Activated naive CD4-positive, alpha-beta T cell treated with anti-CD3 and anti-CD28 coated beads, Interleukin-2, amount 10 ng/mL, durations not matched to agents 7 days and 5 days (primary cell): ENCODE data around the gene BIN2.
A peak's percentile ranks its signal among the peaks of the same experiment; 100 is the strongest.

Source experiments
- CTCF ChIA-PET: fragments of 350-600 bp; sonication (Branson Sonifier 250); formaldehyde crosslinking; loops from one replicate; lab custom pipeline; 2021; ENCODE audit warnings: antibody characterized with exemption; lab: Charles Lee
- DNase-seq: peaks from one replicate; pipeline ENCODE4 v3.0.0-alpha.2; 2020
- H3K27ac Mint-ChIP-seq: one replicate; pipeline ENCODE4 v1.8.0; 2021; ENCODE audit warnings: mild to moderate bottlenecking, moderate library complexity, mixed read lengths
- H3K27me3 Mint-ChIP-seq: one replicate; pipeline ENCODE4 v1.8.0; 2021; ENCODE audit warnings: mild to moderate bottlenecking, mixed read lengths
- H3K36me3 Mint-ChIP-seq: one replicate; pipeline ENCODE4 v1.8.0; 2021; ENCODE audit warnings: mixed read lengths
- H3K4me1 Mint-ChIP-seq: one replicate; pipeline ENCODE4 v1.8.0; 2021; ENCODE audit warnings: mixed read lengths
- H3K4me3 Mint-ChIP-seq: one replicate; pipeline ENCODE4 v1.8.0; 2021; ENCODE audit warnings: mild to moderate bottlenecking, moderate library complexity, mixed read lengths
- H3K9me3 Mint-ChIP-seq: one replicate; pipeline ENCODE4 v1.8.0; 2021; ENCODE audit warnings: mixed read lengths

BIN2 gene

GRCh38 chr12:51360315-51360714, 36.3 kb upstream of the BIN2 start:
- Mint-ChIP-seq H3K27me3 (no peaks in the 10 kb centered on the region), H3K4me1 (peaks cover 7% of the 10 kb centered on the region), H3K9me3 (no peaks in the 10 kb centered on the region), H3K27ac (no peak overlapping the region), H3K4me3 (no peak overlapping the region), H3K36me3 (peaks cover 32% of the 10 kb centered on the region)
- CTCF ChIA-PET: interaction anchor here (1.3 to 1.6 kb wide), 2 partner anchors 10 to 19 kb away, joined by 4 to 5 read pairs; no protein-coding TSS in a partner anchor
- no peak for DNase-seq

DNA sequence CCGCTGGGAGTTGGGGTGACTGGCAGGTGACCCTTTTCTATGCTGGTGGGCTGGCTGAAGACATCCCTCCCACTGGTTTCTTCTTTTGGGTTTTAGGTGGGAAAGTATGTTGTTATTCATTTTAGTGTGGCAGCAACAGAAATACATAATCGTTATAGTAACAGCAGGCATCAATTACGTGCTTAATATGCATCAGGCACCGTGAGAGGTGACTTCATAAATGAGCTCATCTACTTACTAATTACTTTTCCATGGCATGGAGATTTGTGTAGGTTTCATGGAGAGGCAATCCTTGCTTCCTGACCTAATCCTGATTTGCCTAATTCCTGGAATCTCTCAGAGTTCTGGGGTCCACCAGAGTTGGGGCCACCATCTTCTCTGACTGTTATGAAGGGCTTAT, 35.9 kb upstream of the BIN2 start:
- Mint-ChIP-seq H3K4me3 (no peak overlapping the region), H3K4me1 (peaks cover 7% of the 10 kb centered on the region), H3K27me3 (no peaks in the 10 kb centered on the region), H3K27ac (no peak overlapping the region), H3K9me3 (no peaks in the 10 kb centered on the region), H3K36me3 (peaks cover 31% of the 10 kb centered on the region)
- no peak for DNase-seq
- CTCF ChIA-PET: interaction anchor here (1.3 to 1.6 kb wide), 2 partner anchors 9 to 19 kb away, joined by 4 to 5 read pairs; no protein-coding TSS in a partner anchor

- CTCF ChIA-PET: interaction anchor here (0.5 kb wide), 1 partner anchor 13 kb away, joined by 3 read pairs; no protein-coding TSS in a partner anchor
- peaks cover 7% of the 10 kb centered on the region for H3K4me1 Mint-ChIP-seq
- no peaks in the 10 kb centered on the region for H3K9me3 Mint-ChIP-seq
- no peak overlapping the region for H3K27ac Mint-ChIP-seq
- DNase-seq: no peak
- no peak overlapping the region for H3K4me3 Mint-ChIP-seq
- no peaks in the 10 kb centered on the region for H3K27me3 Mint-ChIP-seq
- peaks cover 25% of the 10 kb centered on the region for H3K36me3 Mint-ChIP-seq
These were observed 34.5 kb upstream of the BIN2 start for GRCh38 chr12:51358496-51358895.

DNA sequence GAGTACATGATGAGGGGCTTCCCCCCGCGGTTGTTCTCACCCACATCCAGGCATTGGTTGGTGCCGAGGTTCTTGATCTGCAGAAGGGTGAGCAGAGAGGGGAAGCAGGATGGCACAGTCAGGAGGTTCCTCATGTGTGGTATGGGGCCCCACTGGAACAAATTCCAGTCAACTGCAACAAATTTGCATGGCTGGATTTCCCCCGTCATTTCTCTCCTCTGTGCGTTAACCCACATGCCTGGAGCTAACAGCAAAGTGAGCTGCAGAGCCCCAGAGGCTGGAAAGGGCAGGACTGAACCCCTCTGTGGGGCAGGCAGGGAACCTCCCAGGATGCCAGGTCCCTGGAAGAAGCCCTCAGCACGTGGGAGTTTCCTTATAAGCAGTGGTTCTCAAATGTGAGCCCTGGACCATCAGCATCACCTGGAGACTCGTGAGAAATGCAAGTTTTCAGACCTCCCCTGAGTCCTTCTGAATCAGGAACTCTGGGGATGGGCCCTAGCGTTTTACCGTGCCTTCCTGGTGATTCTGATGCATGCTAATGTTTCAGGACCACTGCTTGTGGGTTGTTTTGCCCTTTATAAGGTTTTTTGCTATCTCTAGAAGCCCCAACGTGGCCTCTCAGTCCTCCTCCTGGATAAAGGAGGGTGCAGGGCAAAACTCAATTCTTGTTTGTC, 33.5 kb upstream of the BIN2 start:
- peaks cover 7% of the 10 kb centered on the region for H3K4me1 Mint-ChIP-seq
- no peaks in the 10 kb centered on the region for H3K27me3 Mint-ChIP-seq
- DNase-seq: no peak
- no peak overlapping the region for H3K27ac Mint-ChIP-seq
- no peak overlapping the region for H3K4me3 Mint-ChIP-seq
- peaks cover 24% of the 10 kb centered on the region for H3K36me3 Mint-ChIP-seq
- no peaks in the 10 kb centered on the region for H3K9me3 Mint-ChIP-seq
- CTCF ChIA-PET: no interaction called here

DNA sequence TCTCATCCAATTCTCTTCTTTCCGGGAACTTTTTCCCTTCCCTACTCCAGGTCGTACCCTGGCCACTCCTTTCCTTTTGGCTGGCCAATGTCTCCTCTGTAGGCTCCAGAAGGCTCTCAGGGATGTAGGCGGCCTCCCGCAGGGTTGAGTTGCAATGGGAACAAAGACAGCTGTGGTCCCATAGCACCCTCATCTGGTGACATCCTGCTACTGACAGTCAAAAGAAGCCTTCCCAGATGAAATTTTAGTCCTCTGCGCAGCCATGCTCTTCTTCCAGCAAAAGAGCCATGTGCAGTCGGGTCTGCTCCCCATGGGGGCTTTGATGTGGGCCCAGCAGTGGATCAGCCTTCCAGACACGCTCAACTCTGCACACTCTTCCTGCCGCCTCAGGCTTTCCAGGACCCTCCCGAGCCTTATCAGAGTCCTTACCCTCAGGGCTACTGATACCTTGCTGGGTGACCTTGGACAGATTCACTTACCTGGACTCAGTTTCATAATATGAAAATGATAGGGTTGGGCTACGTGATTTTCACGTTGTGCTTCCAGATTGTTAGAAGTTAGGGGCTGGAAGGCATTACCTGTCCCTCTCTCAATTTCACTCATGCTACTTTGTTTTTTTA, 28.0 kb upstream of the BIN2 start:
- Mint-ChIP-seq H3K4me3 (no peak overlapping the region), H3K4me1 (no peaks in the 10 kb centered on the region), H3K27me3 (peaks cover 22% of the 10 kb centered on the region), H3K36me3 (peaks cover 7% of the 10 kb centered on the region), H3K9me3 (no peaks in the 10 kb centered on the region), H3K27ac (no peak overlapping the region)
- CTCF ChIA-PET: interaction anchor here (0.7 to 4.1 kb wide), 10 partner anchors 8 to 325 kb away, joined by 3 to 35 read pairs (median 5); partner anchors contain the start of genes SLC11A2 and SMAGP
- DNase-seq: peak; percentile 66

- no peak for DNase-seq
- Mint-ChIP-seq H3K36me3 (peaks cover under 1% of the 10 kb centered on the region), H3K9me3 (no peaks in the 10 kb centered on the region), H3K4me1 (no peaks in the 10 kb centered on the region), H3K4me3 (no peak overlapping the region), H3K27me3 (peaks cover 23% of the 10 kb centered on the region), H3K27ac (no peak overlapping the region)
- CTCF ChIA-PET: interaction anchor here (3.5 kb wide), 1 partner anchor 7 kb away, joined by 35 read pairs; no protein-coding TSS in a partner anchor
These were observed 25.1 kb upstream of the BIN2 start for GRCh38 chr12:51349026-51349425.

DNA sequence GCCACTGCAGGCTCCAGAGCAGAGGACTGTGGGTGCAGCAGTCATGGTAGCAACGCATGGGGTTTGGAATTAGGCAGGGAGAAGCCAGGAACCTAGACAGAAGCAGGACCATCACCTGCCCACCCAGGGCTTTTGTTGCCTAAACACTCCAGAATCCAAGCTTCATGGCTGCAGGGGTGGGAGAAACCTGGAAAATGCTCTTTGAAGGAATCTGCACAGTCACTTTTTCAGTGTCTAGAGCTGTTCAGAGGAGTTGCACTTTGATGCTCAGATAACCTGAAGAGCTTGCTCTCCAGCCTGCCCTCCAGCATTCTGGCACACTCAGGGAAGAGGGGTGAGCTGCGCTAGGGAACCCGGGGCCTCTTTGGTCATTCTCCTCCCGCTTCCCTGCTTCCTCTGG, 24.1 kb upstream of the BIN2 start:
- DNase-seq: no peak
- no peaks in the 10 kb centered on the region for H3K36me3 Mint-ChIP-seq
- no peaks in the 10 kb centered on the region for H3K9me3 Mint-ChIP-seq
- H3K4me1 Mint-ChIP-seq: no peaks in the 10 kb centered on the region
- CTCF ChIA-PET: interaction anchor here (0.5 kb wide), 1 partner anchor 77 kb away, joined by 3 read pairs; no protein-coding TSS in a partner anchor
- no peak overlapping the region for H3K27ac Mint-ChIP-seq
- no peak overlapping the region for H3K4me3 Mint-ChIP-seq
- peaks cover 27% of the 10 kb centered on the region for H3K27me3 Mint-ChIP-seq

DNA sequence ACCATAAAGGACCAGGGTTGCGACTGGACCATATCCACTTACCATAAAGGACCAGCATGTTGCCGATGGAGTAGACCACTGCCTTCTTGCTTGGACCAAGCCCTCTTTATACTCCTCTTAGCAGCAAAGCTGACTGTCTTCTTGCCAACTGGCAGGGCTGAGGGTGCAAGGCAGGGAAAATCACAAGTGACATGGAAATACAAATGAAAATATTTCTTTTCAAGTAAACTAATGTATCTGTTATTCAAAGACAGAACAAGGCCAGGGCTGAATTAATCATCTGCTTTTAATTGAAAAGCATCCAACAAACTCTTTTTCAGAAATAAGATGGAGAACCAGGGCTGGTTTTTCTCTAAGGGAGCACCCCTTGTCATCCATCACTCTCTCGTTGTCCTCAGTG, 22.6 kb upstream of the BIN2 start, which contains the start of gene CELA1:
Gene CELA1 (minus strand): TSS at position 99 of the 400 bp plus-strand sequence. CDS start 41 bp downstream, at position 58.
- DNase-seq: no peak
- no peak within 1 kb of the TSS for H3K4me3 Mint-ChIP-seq
- H3K36me3 Mint-ChIP-seq: no peaks in the 10 kb centered on the region
- peaks cover 20% of the 10 kb centered on the region for H3K27me3 Mint-ChIP-seq
- H3K4me1 Mint-ChIP-seq: peaks cover 3% of the 10 kb centered on the region
- H3K27ac Mint-ChIP-seq: no peak within 1 kb of the TSS
- no peaks in the 10 kb centered on the region for H3K9me3 Mint-ChIP-seq
- CTCF ChIA-PET: no interaction called here

DNA sequence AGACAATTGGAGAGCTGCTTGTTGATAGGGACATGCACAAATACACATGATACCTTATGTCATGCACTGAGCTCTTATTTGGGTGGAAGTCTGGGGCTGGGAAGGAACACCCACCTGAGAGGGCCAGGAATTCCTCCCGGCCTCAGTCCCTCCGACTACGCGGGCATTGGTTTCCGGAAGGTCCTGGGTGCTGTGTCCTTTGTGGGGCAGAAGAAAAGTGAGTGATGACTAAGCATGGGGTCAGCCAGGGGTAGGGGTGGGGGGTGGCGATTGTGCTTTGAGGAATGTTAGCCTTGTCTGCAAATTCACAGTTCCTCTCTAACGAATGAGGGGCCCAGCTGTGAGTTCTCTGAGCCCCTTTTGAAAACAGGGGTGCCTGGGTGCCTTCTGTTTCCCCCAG, 21.7 kb upstream of the BIN2 start:
- Mint-ChIP-seq H3K27ac (no peak overlapping the region), H3K36me3 (no peaks in the 10 kb centered on the region), H3K4me3 (no peak overlapping the region), H3K4me1 (peaks cover 10% of the 10 kb centered on the region), H3K27me3 (peaks cover 19% of the 10 kb centered on the region), H3K9me3 (no peaks in the 10 kb centered on the region)
- DNase-seq: no peak
- CTCF ChIA-PET: interaction anchor here (0.6 kb wide), 1 partner anchor 13 kb away, joined by 3 read pairs; no protein-coding TSS in a partner anchor

DNA sequence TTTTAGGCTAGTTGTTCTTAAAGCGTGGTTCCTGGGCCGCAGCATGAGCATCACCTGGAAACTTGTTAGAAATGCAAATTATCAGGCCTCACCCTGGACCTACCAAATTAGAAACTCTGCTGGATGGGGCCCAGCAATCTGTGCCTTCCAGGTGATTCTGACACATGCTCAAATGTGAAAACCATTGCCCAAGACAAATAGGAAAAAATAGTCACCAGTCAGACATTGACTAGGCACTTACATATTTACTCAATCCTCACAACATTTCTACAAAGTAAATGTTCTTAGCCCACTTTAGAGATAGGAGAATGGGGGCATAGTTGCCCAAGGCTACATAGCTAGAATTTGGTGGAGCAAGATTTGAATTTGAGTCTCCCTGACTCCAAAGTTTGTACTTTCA, 19.2 kb upstream of the BIN2 start:
- Mint-ChIP-seq H3K27me3 (peaks cover 12% of the 10 kb centered on the region), H3K4me3 (no peak overlapping the region), H3K27ac (no peak overlapping the region), H3K9me3 (no peaks in the 10 kb centered on the region), H3K36me3 (no peaks in the 10 kb centered on the region), H3K4me1 (peaks cover 10% of the 10 kb centered on the region)
- no peak for DNase-seq
- CTCF ChIA-PET: interaction anchor here (1.6 to 4.7 kb wide), 5 partner anchors 7 to 296 kb away, joined by 4 to 78 read pairs (median 35); partner anchors contain the start of genes BIN2 and SMAGP

- Mint-ChIP-seq H3K9me3 (no peaks in the 10 kb centered on the region), H3K27ac (no peak overlapping the region), H3K4me1 (peaks cover 10% of the 10 kb centered on the region), H3K27me3 (peaks cover 9% of the 10 kb centered on the region), H3K4me3 (no peak overlapping the region), H3K36me3 (no peaks in the 10 kb centered on the region)
- no peak for DNase-seq
- CTCF ChIA-PET: interaction anchor here (1.5 to 4.7 kb wide), 8 partner anchors 8 to 577 kb away, joined by 3 to 78 read pairs (median 16); partner anchors contain the start of genes BIN2 and SMAGP
These were observed 18.4 kb upstream of the BIN2 start for GRCh38 chr12:51342416-51342815.

DNA sequence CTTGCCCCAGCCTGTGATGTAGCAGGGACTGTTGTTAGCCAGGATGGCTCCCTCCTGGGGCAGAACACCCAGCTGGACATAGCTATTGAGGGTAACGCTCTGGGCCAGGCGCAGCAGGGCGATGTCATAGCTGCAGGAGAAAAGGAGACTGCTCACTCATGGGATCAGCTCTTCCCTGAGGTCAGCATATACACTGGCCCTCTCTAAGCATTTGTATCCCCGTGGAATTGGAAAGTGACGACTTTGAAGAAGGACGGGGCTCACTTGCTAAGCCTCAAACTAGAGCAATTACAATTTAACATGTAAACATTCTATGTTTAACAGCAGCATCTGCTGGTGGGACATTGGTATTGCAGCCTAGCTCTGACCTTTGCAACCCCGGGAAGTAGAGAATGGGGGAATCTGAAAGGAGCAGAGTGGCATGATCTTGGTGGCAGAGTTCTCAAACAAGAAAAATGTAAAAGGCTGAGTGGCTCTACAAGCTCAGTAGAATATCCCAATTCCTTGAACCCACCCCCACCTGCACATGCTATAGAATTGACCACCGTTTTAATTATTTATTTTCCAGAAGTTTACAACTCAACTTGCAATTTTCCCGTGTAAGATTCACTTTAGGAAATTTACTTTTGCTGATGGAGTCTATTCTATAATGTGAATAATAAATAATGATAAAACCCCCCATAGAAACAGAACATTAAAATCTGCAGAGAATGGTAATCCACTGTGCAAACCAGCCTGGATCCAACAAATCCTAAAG, 17.5 kb upstream of the BIN2 start:
- Mint-ChIP-seq H3K9me3 (no peaks in the 10 kb centered on the region), H3K36me3 (no peaks in the 10 kb centered on the region), H3K4me1 (peaks cover 12% of the 10 kb centered on the region), H3K27ac (no peak overlapping the region), H3K27me3 (peaks cover 7% of the 10 kb centered on the region), H3K4me3 (no peak overlapping the region)
- peak; percentile 82 for DNase-seq
- CTCF ChIA-PET: interaction anchor here (0.6 to 4.7 kb wide), 43 partner anchors 9 to 576 kb away, joined by 3 to 78 read pairs (median 5); partner anchors contain the start of genes BIN2, LETMD1, POU6F1 and SLC11A2

DNA sequence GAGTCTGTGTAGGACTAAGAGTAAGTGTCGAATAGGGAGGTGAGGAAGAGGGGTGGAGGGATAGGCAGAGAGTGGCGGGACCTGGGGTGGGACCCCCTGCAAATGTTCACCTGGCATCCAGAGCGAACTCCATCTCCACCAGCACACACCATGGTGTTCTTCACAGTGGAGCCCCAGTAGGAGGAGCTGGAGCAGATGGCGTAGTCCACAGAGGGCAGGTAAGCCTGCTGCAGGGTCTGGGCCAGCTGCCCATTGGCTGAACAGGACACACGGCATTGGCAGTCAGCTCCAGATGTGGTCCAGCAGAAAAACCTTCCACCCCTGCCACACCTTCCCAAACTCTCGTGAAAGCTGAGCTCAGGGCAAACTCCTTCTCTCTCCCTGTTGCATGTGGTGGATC, 15.8 kb upstream of the BIN2 start:
- no peak overlapping the region for H3K4me3 Mint-ChIP-seq
- no peaks in the 10 kb centered on the region for H3K36me3 Mint-ChIP-seq
- H3K27ac Mint-ChIP-seq: no peak overlapping the region
- CTCF ChIA-PET: interaction anchor here (0.6 to 4.7 kb wide), 8 partner anchors 12 to 293 kb away, joined by 4 to 78 read pairs (median 8); partner anchors contain the start of genes BIN2 and SMAGP
- peaks cover 7% of the 10 kb centered on the region for H3K27me3 Mint-ChIP-seq
- H3K4me1 Mint-ChIP-seq: peaks cover 15% of the 10 kb centered on the region
- no peaks in the 10 kb centered on the region for H3K9me3 Mint-ChIP-seq
- no peak for DNase-seq
